Keratinocyte (primary cell): ENCODE measurements around the gene ATAD1. TPM values are rescaled to one million over a fixed set of nuclear protein-coding genes. Genes with fewer than 3 reads are reported as not detected.

Source experiments
- DNase-seq: peaks from one replicate; pipeline ENCODE4 v3.0.0-alpha.2; 2011; ENCODE audit warnings: low read depth, missing footprints, low spot score
- FAIRE-seq: peaks from 2 replicates; lab custom pipeline; 2011; peaks lifted over from hg19 to GRCh38; lab: Jason Lieb, UNC
- H2AFZ ChIP-seq: 2 replicates; pipeline ENCODE4 v1.6.0; 2012; ENCODE audit warnings: low read length, control low read depth, inconsistent platforms; ENCODE audit not compliant: control insufficient read depth
- H3K27ac ChIP-seq: 2 replicates; pipeline ENCODE4 v1.5.1; 2011; ENCODE audit warnings: low read length; ENCODE audit not compliant: control insufficient read depth, insufficient read depth
- H3K27me3 ChIP-seq: 3 replicates; pipeline ENCODE4 v1.6.0; 2011; ENCODE audit warnings: low read length; ENCODE audit not compliant: control insufficient read depth, insufficient read depth; ENCODE audit errors: extremely low read depth
- H3K36me3 ChIP-seq, 2 experiments: 2 replicates in 1 of 2; 3 replicates in 1 of 2; pipeline ENCODE4 v1.5.1; 2011; ENCODE audit warnings: low read length in 2 of 2, mild to moderate bottlenecking in 1 of 2; ENCODE audit not compliant: control insufficient read depth in 2 of 2, insufficient read depth in 2 of 2; ENCODE audit errors: extremely low read depth in 1 of 2
- H3K4me1 ChIP-seq: 3 replicates; pipeline ENCODE4 v1.5.1; 2011; ENCODE audit warnings: low read length; ENCODE audit not compliant: control insufficient read depth, insufficient read depth; ENCODE audit errors: extremely low read depth
- H3K4me2 ChIP-seq: 3 replicates; pipeline ENCODE4 v1.6.0; 2011; ENCODE audit warnings: low read depth, low read length; ENCODE audit not compliant: control insufficient read depth, insufficient read depth; ENCODE audit errors: extremely low read depth
- H3K4me3 ChIP-seq, 3 experiments: fragments of 200-600 bp in 1 of 3; sonication (generic) in 1 of 3; 2 replicates in 2 of 3; 3 replicates in 1 of 3; pipeline ENCODE4 v1.5.1; 2011 to 2016; ENCODE audit warnings: low read length in 3 of 3, mild to moderate bottlenecking in 3 of 3, control low read depth in 2 of 3, inconsistent platforms in 1 of 3, low read depth in 1 of 3, mixed read lengths in 1 of 3, mixed run types in 1 of 3, moderate library complexity in 1 of 3; ENCODE audit not compliant: control insufficient read depth in 2 of 3, insufficient read depth in 2 of 3; ENCODE audit errors: extremely low read depth in 1 of 3
- H3K79me2 ChIP-seq: 2 replicates; pipeline ENCODE4 v1.6.0; 2012; ENCODE audit warnings: low read length; ENCODE audit not compliant: control insufficient read depth, insufficient read depth
- H3K9ac ChIP-seq: 3 replicates; pipeline ENCODE4 v1.6.0; 2011; ENCODE audit warnings: low read length; ENCODE audit not compliant: control insufficient read depth, insufficient read depth; ENCODE audit errors: extremely low read depth
- H3K9me1 ChIP-seq: 3 replicates; pipeline ENCODE4 v1.6.0; 2011; ENCODE audit warnings: low read length; ENCODE audit not compliant: control insufficient read depth, insufficient read depth; ENCODE audit errors: extremely low read depth
- H3K9me3 ChIP-seq: 2 replicates; pipeline ENCODE4 v1.5.1; 2012; ENCODE audit warnings: low read depth, low read length; ENCODE audit not compliant: control insufficient read depth
- H4K20me1 ChIP-seq: 3 replicates; pipeline ENCODE4 v1.6.0; 2011; ENCODE audit warnings: low read length; ENCODE audit not compliant: control insufficient read depth, insufficient read depth; ENCODE audit errors: extremely low read depth
- CTCF ChIP-seq, 3 experiments: IDR thresholded peaks in 1 of 3; conservative IDR thresholded peaks in 1 of 3; optimal IDR thresholded peaks in 1 of 3; 2 replicates in 2 of 3; 3 replicates in 1 of 3; pipeline versions ENCODE3 to v1.5.1; 2011; ENCODE audit warnings: low read length in 3 of 3, mild to moderate bottlenecking in 3 of 3, moderate library complexity in 2 of 3, control low read depth in 1 of 3, inconsistent platforms in 1 of 3; ENCODE audit not compliant: insufficient read depth in 2 of 3; ENCODE audit errors: extremely low read depth in 1 of 3
- EZH2 ChIP-seq: IDR thresholded peaks from one replicate; pipeline ENCODE4 v1.6.1; 2012; ENCODE audit warnings: inconsistent platforms, mild to moderate bottlenecking, low read length, moderate library complexity
- dilution Hi-C: fragments of 300-500 bp; cut with MboI; formaldehyde crosslinking; loops from one replicate; pipeline ENCODE4 v1.7.0; 2020; ENCODE audit warnings: low sequenced_read_pairs; ENCODE audit not compliant: extremely low pct_ligation_motif_present
- polyA plus RNA-seq, 5 experiments: library from polyadenylated mRNA; depleted of rRNA in 3 of 5; stranded (reverse) in 3 of 5; stranded (forward) in 1 of 5; unstranded in 1 of 5; fragments of >200 nt; gene quantifications; 1 replicate in 1 of 5; 2 replicates in 3 of 5; 3 replicates in 1 of 5; pipeline versions ENCODE4 v1.2.1 to v1.2.3, GENCODE V29; 2011 to 2012; ENCODE audit warnings: missing spikeins in 2 of 5, low read depth in 1 of 5, low replicate concordance in 1 of 5

Gene ATAD1
- polyA plus RNA-seq, 1 donor (not counting 4 experiments of a cell fraction or from before 2014, with no cell fraction given) = 51.0 TPM

GRCh38 chr10:87757685-87758084 lies 60.3 kb downstream of the ATAD1 start:
- Histone ChIP-seq H3K4me2 (no peak overlapping the region), H3K9me3 (no peaks in the 10 kb centered on the region), H3K4me1 (peaks cover 11% of the 10 kb centered on the region), H3K9me1 (no peaks in the 10 kb centered on the region), H3K4me3 (no peak overlapping the region), H3K36me3 (peaks cover 0 to 12% of the 10 kb centered on the region in 2 experiments), H3K27ac (no peak overlapping the region), H3K79me2 (no peaks in the 10 kb centered on the region), H2AFZ (no peak overlapping the region), H3K9ac (no peak overlapping the region), H3K27me3 (no peaks in the 10 kb centered on the region), H4K20me1 (no peaks in the 10 kb centered on the region)
- dilution Hi-C loops = no loop called here
- no peak for DNase-seq
- FAIRE-seq = no peak
- TF ChIP-seq CTCF (optimal IDR thresholded peaks at IDR 0.05 in 1 of 3, IDR thresholded peaks at IDR 0.05 in 1 of 3, conservative IDR thresholded peaks at IDR 0.05 in 1 of 3; ENCODE audit: extremely low read depth in 1 of 3, insufficient read depth in 2 of 3, low read length in 3 of 3) = no peak
- no peak for TF ChIP-seq EZH2

- Histone ChIP-seq H4K20me1 (no peaks in the 10 kb centered on the region), H3K4me2 (no peak overlapping the region), H3K4me1 (peaks cover 10% of the 10 kb centered on the region), H3K4me3 (no peak overlapping the region), H3K79me2 (no peaks in the 10 kb centered on the region), H3K9me3 (no peaks in the 10 kb centered on the region), H3K36me3 (peaks cover 0 to 12% of the 10 kb centered on the region in 2 experiments), H3K9ac (no peak overlapping the region), H2AFZ (no peak overlapping the region), H3K27me3 (no peaks in the 10 kb centered on the region), H3K27ac (no peak overlapping the region), H3K9me1 (no peaks in the 10 kb centered on the region)
- DNase-seq = no peak
- no peak for TF ChIP-seq CTCF (optimal IDR thresholded peaks at IDR 0.05 in 1 of 3, IDR thresholded peaks at IDR 0.05 in 1 of 3, conservative IDR thresholded peaks at IDR 0.05 in 1 of 3; ENCODE audit: extremely low read depth in 1 of 3, insufficient read depth in 2 of 3, low read length in 3 of 3)
- TF ChIP-seq EZH2 = no peak
- no peak for FAIRE-seq
- dilution Hi-C loops = no loop called here
Measured at GRCh38 chr10:87753995-87754866, 63.8 kb downstream of the ATAD1 start.
